HepG2 (cell line): ENCODE data around the gene ZNF275.

ENCODE experiments used
- DPF2 ChIP-seq: sonication (generic); formaldehyde crosslinking; IDR thresholded peaks from 2 replicates; pipeline ENCODE4 v1.4.0; 2020; ENCODE audit warnings: mild to moderate bottlenecking, low read depth, missing genetic modification reagents, borderline replicate concordance
- EZH2 ChIP-seq: conservative IDR thresholded peaks from 2 replicates; pipeline ENCODE4 v1.6.1; 2012; ENCODE audit warnings: mild to moderate bottlenecking, low read depth, low read length, moderate library complexity
- GZF1 ChIP-seq: sonication (generic); formaldehyde crosslinking; IDR thresholded peaks from 2 replicates; pipeline ENCODE4 v1.5.1; 2020; ENCODE audit warnings: mild to moderate bottlenecking, missing genetic modification reagents
- JUNB ChIP-seq: sonication (generic); formaldehyde crosslinking; IDR thresholded peaks from 2 replicates; pipeline ENCODE4 v1.8.0; 2022; ENCODE audit warnings: missing genetic modification reagents, mild to moderate bottlenecking, borderline replicate concordance
- NFRKB ChIP-seq: fragments of 450-650 bp; IDR thresholded peaks from 2 replicates; pipeline ENCODE4 v1.6.1; 2017
- POLR2A ChIP-seq, 2 experiments: IDR thresholded peaks; 2 replicates each; pipeline ENCODE4 v1.6.1; 2011; ENCODE audit warnings: low read depth in 2 of 2, low read length in 2 of 2, mild to moderate bottlenecking in 1 of 2, moderate library complexity in 1 of 2; ENCODE audit not compliant: insufficient read depth in 1 of 2
- SUZ12 ChIP-seq: fragments of 150-350 bp; IDR thresholded peaks from 2 replicates; pipeline ENCODE4 v1.6.1; 2014; ENCODE audit warnings: low read depth, low read length
- TAF1 ChIP-seq: sonication (generic); formaldehyde crosslinking; IDR thresholded peaks from 2 replicates; pipeline ENCODE4 v1.4.0; 2020; ENCODE audit warnings: missing genetic modification reagents
- ZNF24 ChIP-seq: fragments of 450-650 bp; IDR thresholded peaks from 2 replicates; pipeline ENCODE4 v1.6.1; 2017; ENCODE audit warnings: antibody characterized with exemption, mild to moderate bottlenecking
- ZNF274 ChIP-seq: sonication (generic); formaldehyde crosslinking; IDR thresholded peaks from 2 replicates; pipeline ENCODE4 v1.5.1; 2020; ENCODE audit warnings: mild to moderate bottlenecking, missing genetic modification reagents
- ZNF296 ChIP-seq: sonication (generic); formaldehyde crosslinking; conservative IDR thresholded peaks from 2 replicates; pipeline ENCODE4 v1.5.0; 2020; ENCODE audit warnings: mild to moderate bottlenecking, missing genetic modification reagents
- TF ChIP-seq, protein P1 (sequence below), 2 experiments: IDR thresholded peaks; 2 replicates each; pipeline ENCODE4 v1.6.1; 2011 to 2012; ENCODE audit warnings: low read length in 2 of 2, borderline replicate concordance in 1 of 2, low read depth in 1 of 2, mild to moderate bottlenecking in 1 of 2, moderate library complexity in 1 of 2
- TF ChIP-seq, protein P2 (sequence below): sonication (generic); formaldehyde crosslinking; IDR thresholded peaks from 2 replicates; pipeline ENCODE4 v1.4.0; 2020; ENCODE audit warnings: missing genetic modification reagents

DNA sequence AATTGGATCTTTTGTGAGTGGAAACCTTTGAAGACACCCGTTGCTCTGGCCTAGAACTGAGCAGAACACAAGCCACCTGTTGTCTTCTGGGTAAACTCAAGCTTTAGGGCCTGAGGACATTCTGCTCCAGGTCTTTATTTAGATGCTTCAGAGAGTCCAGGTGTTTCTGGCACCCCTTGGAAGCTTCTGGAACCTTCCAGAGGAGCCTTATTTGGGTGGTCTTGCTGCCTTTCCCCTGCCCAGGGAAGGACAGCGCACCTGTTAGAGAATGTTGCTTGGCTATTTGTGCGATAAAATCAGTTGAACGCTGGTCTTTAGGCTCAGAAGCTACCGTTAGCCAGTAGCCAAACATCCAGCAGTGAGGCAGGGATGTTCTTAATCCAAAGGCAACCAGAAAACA, 3.0 kb downstream of the ZNF275 start:
- TF ChIP-seq POLR2A (IDR thresholded peaks at IDR 0.05; ENCODE audit: insufficient read depth in 1 of 2, low read depth in 2 of 2, low read length in 2 of 2) = no peak
- TF ChIP-seq JUNB (CRISPR knock-in tag) = no peak
- no peak for TF ChIP-seq ZNF274
- no peak for TF ChIP-seq GZF1 (CRISPR knock-in tag)
- no peak for TF ChIP-seq EZH2
- no peak for TF ChIP-seq NFRKB
- no peak for TF ChIP-seq DPF2 (CRISPR knock-in tag)
- TF ChIP-seq, protein P1, sequence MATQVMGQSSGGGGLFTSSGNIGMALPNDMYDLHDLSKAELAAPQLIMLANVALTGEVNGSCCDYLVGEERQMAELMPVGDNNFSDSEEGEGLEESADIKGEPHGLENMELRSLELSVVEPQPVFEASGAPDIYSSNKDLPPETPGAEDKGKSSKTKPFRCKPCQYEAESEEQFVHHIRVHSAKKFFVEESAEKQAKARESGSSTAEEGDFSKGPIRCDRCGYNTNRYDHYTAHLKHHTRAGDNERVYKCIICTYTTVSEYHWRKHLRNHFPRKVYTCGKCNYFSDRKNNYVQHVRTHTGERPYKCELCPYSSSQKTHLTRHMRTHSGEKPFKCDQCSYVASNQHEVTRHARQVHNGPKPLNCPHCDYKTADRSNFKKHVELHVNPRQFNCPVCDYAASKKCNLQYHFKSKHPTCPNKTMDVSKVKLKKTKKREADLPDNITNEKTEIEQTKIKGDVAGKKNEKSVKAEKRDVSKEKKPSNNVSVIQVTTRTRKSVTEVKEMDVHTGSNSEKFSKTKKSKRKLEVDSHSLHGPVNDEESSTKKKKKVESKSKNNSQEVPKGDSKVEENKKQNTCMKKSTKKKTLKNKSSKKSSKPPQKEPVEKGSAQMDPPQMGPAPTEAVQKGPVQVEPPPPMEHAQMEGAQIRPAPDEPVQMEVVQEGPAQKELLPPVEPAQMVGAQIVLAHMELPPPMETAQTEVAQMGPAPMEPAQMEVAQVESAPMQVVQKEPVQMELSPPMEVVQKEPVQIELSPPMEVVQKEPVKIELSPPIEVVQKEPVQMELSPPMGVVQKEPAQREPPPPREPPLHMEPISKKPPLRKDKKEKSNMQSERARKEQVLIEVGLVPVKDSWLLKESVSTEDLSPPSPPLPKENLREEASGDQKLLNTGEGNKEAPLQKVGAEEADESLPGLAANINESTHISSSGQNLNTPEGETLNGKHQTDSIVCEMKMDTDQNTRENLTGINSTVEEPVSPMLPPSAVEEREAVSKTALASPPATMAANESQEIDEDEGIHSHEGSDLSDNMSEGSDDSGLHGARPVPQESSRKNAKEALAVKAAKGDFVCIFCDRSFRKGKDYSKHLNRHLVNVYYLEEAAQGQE (IDR thresholded peaks at IDR 0.05; ENCODE audit: borderline replicate concordance in 1 of 2, low read depth in 1 of 2, low read length in 2 of 2) = no peak
- TF ChIP-seq SUZ12 = no peak
- TF ChIP-seq, protein P2, sequence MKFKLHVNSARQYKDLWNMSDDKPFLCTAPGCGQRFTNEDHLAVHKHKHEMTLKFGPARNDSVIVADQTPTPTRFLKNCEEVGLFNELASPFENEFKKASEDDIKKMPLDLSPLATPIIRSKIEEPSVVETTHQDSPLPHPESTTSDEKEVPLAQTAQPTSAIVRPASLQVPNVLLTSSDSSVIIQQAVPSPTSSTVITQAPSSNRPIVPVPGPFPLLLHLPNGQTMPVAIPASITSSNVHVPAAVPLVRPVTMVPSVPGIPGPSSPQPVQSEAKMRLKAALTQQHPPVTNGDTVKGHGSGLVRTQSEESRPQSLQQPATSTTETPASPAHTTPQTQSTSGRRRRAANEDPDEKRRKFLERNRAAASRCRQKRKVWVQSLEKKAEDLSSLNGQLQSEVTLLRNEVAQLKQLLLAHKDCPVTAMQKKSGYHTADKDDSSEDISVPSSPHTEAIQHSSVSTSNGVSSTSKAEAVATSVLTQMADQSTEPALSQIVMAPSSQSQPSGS (CRISPR knock-in tag) = no peak
- TF ChIP-seq TAF1 = no peak
- TF ChIP-seq ZNF24 = no peak
- no peak for TF ChIP-seq ZNF296
